Parathyroid adenoma (tissue), 2 donors: ENCODE measurements around the gene CTDSP2.

Experiments
- H2AFZ ChIP-seq: fragments of 300-600 bp; sonication (generic); one replicate; pipeline ENCODE4 v1.7.0; 2017; ENCODE audit warnings: antibody characterized with exemption, mild to moderate bottlenecking
- H3K27ac ChIP-seq: fragments of 300-600 bp; sonication (generic); one replicate; pipeline ENCODE4 v1.7.0; 2017
- H3K27me3 ChIP-seq: fragments of 300-600 bp; sonication (generic); one replicate; pipeline ENCODE4 v1.7.0; 2017; ENCODE audit warnings: low read length; ENCODE audit not compliant: control insufficient read depth, insufficient read depth
- H3K36me3 ChIP-seq: fragments of 300-600 bp; sonication (generic); one replicate; pipeline ENCODE4 v1.7.0; 2017; ENCODE audit warnings: low read length; ENCODE audit not compliant: control insufficient read depth, insufficient read depth
- H3K4me1 ChIP-seq: fragments of 300-600 bp; sonication (generic); one replicate; pipeline ENCODE4 v1.7.0; 2017; ENCODE audit warnings: control low read depth
- H3K4me2 ChIP-seq: fragments of 300-600 bp; sonication (generic); one replicate; pipeline ENCODE4 v1.7.0; 2017; ENCODE audit warnings: low read length
- H3K4me3 ChIP-seq: fragments of 300-600 bp; sonication (generic); one replicate; pipeline ENCODE4 v1.7.0; 2017; ENCODE audit warnings: low read depth, low read length
- H3K79me2 ChIP-seq: fragments of 300-600 bp; sonication (generic); one replicate; pipeline ENCODE4 v1.7.0; 2017; ENCODE audit warnings: control low read depth
- H3K9ac ChIP-seq: fragments of 300-600 bp; sonication (generic); one replicate; pipeline ENCODE4 v1.7.0; 2017; ENCODE audit warnings: mild to moderate bottlenecking
- H3K9me3 ChIP-seq: fragments of 300-600 bp; sonication (generic); one replicate; pipeline ENCODE4 v1.7.0; 2017; ENCODE audit warnings: low read length; ENCODE audit not compliant: control insufficient read depth
- CTCF ChIP-seq: fragments of 300-600 bp; sonication (generic); IDR thresholded peaks from one replicate; pipeline ENCODE4 v1.7.0; 2017; ENCODE audit warnings: antibody characterized with exemption, mild to moderate bottlenecking
- donor health status: primary hyperparathyroidism.

CTDSP2 gene

DNA sequence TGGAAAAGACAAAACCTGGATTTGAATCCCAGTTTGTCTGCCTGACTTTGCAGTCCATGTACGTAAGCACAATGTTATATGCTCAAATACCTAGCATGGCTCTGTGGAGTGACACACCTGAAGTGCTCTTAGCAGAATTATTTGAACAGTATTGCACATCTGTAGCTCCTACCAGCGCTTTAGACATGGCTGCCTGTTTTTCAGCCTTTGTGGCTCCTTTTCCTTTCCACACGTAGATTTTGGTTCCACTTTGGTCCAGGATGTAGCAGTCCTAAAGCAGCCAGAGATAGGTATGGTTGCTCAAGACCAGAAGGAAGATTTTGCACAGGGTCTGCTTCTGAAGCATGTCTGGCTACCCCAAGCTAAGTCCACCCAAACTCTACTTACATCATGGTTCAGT lies 37.1 kb downstream of the CTDSP2 start:
- Histone ChIP-seq H3K4me2 (no peak overlapping the region), H2AFZ (no peak overlapping the region), H3K36me3 (no peaks in the 10 kb centered on the region), H3K4me1 (peaks cover 7% of the 10 kb centered on the region), H3K4me3 (no peak overlapping the region), H3K9ac (no peak overlapping the region), H3K27ac (no peak overlapping the region), H3K9me3 (no peaks in the 10 kb centered on the region), H3K79me2 (peaks cover 11% of the 10 kb centered on the region), H3K27me3 (no peaks in the 10 kb centered on the region)
- no peak for TF ChIP-seq CTCF

DNA sequence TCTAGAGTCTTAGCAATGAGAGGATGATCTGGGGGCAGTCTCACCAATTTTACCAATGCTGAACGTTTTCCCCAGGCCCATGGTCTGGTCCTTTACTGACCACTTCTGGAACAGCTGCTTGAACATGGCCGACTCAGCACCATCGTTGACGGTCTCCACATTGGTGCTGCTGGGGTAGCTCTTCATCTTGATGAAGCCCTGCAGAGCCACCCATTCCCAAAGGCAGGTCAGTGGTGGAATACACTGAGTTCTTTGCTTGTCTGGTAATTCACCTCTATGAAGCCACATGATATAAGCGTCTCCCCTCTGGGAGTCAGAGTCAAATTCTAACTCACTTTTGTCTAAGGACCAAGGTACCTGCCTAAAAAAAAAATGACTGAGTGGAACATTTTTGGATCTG lies 38.2 kb downstream of the CTDSP2 start:
- Histone ChIP-seq H3K36me3 (no peaks in the 10 kb centered on the region), H3K9ac (no peak overlapping the region), H3K4me1 (peaks cover 7% of the 10 kb centered on the region), H3K4me3 (no peak overlapping the region), H3K79me2 (peaks cover 8% of the 10 kb centered on the region), H3K9me3 (no peaks in the 10 kb centered on the region), H3K27ac (no peak overlapping the region), H2AFZ (no peak overlapping the region), H3K4me2 (no peak overlapping the region), H3K27me3 (no peaks in the 10 kb centered on the region)
- TF ChIP-seq CTCF = no peak

GRCh38 chr12:57807285-57807684 lies 39.2 kb downstream of the CTDSP2 start:
- H3K27me3 ChIP-seq = no peaks in the 10 kb centered on the region
- H2AFZ ChIP-seq = no peak overlapping the region
- H3K9me3 ChIP-seq = no peaks in the 10 kb centered on the region
- H3K79me2 ChIP-seq = peaks cover 8% of the 10 kb centered on the region
- TF ChIP-seq CTCF = no peak
- no peaks in the 10 kb centered on the region for H3K4me1 ChIP-seq
- H3K36me3 ChIP-seq = no peaks in the 10 kb centered on the region
- H3K4me3 ChIP-seq = no peak overlapping the region
- H3K9ac ChIP-seq = no peak overlapping the region
- H3K27ac ChIP-seq = no peak overlapping the region
- H3K4me2 ChIP-seq = no peak overlapping the region

DNA sequence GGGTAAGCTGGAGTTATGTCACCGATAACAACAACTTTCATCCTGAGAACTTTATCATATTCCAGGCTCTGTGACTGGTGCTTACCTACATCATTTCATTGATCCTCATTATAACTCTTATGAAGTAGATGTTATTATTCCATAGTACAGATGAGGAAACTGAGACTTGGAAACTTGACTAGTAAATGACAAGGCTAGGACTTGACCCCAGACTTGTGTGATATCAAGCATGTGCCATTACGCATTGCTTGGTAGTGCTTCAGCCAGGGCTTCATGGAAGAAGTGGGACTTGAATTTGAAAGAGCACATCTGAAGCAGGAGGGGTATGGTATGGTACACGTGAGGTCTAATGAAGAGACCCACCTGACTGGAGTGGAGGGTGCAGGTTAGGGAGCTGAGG lies 39.9 kb downstream of the CTDSP2 start:
- no peaks in the 10 kb centered on the region for H3K36me3 ChIP-seq
- no peak overlapping the region for H3K9ac ChIP-seq
- H3K9me3 ChIP-seq = no peaks in the 10 kb centered on the region
- no peak for TF ChIP-seq CTCF
- H3K27ac ChIP-seq = no peak overlapping the region
- H3K4me1 ChIP-seq = no peaks in the 10 kb centered on the region
- peaks cover 4% of the 10 kb centered on the region for H3K79me2 ChIP-seq
- H3K27me3 ChIP-seq = no peaks in the 10 kb centered on the region
- no peak overlapping the region for H3K4me3 ChIP-seq
- H3K4me2 ChIP-seq = no peak overlapping the region
- H2AFZ ChIP-seq = no peak overlapping the region

DNA sequence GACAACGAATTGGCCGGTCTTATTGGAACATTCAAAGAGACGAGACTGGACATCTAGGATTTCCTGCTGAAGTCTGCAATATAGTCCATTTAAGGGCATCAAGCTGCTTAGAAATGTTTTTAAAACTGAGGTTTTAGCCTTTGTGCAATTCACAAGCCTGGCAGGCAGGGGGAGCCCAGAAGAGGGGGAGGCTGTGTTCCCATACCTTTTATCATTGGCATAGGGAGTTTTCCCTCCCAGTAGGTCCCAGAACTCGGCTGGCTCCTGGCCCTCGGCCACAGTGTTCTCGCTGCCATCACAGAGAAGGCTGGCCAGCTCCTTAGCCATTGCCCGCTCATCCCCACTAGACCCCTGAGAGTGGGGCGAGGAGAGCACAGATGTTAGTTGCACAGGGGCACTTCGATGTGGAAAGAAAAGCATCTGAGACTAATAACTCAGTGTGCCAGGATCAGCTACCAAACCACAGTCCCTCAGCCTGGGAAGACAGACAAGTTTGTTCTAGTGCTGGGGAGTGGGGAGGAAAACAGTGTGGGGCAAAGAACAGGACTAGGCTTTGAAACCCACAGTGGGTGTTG lies 43.1 kb downstream of the CTDSP2 start:
- Histone ChIP-seq H3K9ac (no peak overlapping the region), H3K79me2 (no peaks in the 10 kb centered on the region), H3K27ac (no peak overlapping the region), H3K36me3 (no peaks in the 10 kb centered on the region), H3K4me3 (no peak overlapping the region), H3K27me3 (no peaks in the 10 kb centered on the region), H3K4me2 (no peak overlapping the region), H3K4me1 (no peaks in the 10 kb centered on the region), H3K9me3 (no peaks in the 10 kb centered on the region), H2AFZ (no peak overlapping the region)
- TF ChIP-seq CTCF = peak; percentile 77
